ENCODE results near the gene EBF4.

Gene EBF4

DNA sequence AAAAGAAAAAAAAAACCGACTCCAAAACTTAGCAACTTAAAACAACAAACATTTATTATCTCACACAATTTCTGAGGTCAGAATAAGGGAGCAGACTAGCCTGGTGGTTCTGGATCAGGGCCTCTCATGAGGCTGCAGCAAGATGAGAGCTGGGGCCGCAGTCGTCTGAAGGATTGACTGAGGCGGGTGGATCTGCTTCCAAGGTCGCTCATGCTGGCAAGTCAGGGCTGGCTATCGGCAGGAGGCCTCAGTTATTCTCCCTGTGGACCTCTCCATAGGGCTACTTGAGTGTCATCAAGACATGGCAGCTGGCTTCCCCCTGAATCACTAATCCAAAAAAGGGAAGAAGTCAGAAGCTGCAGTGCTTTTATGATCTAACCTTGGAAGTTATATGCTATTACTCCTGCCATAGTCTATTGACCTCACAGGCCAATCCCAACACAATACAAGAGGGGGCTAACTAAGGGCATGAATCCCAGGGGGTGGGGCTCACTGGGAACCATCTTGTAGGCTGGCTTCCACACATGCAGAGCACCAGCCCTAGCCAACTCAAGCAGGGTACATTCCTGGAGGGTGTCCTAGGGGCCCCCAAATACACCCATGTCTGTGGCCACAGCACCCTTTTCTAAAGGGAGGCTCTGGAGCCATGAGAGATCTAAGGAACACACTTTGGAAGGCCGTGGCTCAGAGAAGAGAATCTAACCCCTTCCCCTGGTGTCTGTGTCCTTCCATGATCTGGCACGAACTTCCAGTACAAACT lies 11.3 kb downstream of the EBF4 start:
- no peak for DNase-seq

DNA sequence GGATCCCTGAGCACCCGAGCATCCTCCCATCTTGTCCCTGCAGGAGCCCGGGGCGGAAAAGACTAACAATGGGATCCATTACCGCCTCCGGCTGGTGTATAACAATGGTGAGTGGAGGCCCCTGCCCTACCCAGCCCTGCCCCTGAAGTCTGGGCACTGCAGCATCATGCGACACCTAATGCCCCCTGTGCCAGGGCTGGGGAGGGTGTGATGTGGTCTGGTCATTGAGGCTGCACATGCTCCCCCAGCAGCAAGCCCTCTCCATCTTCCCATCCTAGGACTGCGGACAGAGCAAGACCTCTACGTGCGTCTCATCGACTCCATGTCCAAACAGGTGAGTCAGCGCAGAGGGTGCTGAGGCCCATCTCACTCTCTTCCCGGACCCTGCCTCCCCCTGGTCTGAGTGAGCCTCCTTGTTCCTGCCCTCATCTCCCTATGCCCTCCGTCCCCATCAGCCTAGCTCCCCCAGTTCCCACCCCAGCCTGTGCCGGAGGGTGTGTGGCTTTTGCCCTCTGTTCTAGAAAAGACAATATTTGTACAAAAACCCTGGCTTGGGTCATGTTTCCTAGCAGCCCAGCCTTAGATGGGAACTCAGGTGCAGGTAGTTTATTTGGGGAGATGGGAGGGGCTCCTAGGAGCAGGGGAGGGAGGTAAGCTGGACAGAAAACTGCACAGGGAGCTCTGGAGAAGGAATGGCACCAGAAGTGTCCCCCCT lies 13.5 kb downstream of the EBF4 start:
- DNase-seq, result no peak

DNA sequence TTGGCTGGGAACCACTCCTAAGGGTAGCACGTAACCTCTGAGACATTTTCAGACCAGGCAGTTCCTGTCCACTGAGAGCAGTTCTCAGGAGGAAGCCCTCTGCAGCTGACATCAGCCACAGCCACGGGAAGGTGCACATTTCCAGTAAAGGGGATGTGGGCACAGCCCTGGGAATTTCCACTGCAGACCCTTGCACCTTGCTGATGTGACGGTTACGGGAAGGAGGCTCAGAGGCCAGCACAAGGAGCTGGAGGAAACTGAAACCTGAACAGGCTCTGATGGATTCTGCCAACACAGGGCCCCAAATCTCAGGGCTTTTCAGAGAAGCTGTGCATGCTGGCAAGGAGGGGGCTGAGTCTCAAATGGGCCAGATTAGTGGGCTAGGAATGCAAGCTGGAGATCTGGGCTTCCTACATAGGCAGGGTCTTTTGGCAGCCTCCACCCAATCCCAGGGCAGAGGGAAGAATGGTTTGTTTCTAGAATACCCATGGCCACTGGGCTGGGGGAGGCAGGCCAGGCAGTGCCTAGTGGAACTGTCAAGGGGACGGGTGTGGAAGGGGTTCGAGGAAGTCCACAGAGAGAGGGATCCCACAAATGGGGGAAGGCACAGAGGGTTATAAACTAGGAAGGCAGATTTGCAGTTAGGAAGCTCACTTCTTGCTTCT lies 14.2 kb downstream of the EBF4 start:
- no peak for DNase-seq

DNA sequence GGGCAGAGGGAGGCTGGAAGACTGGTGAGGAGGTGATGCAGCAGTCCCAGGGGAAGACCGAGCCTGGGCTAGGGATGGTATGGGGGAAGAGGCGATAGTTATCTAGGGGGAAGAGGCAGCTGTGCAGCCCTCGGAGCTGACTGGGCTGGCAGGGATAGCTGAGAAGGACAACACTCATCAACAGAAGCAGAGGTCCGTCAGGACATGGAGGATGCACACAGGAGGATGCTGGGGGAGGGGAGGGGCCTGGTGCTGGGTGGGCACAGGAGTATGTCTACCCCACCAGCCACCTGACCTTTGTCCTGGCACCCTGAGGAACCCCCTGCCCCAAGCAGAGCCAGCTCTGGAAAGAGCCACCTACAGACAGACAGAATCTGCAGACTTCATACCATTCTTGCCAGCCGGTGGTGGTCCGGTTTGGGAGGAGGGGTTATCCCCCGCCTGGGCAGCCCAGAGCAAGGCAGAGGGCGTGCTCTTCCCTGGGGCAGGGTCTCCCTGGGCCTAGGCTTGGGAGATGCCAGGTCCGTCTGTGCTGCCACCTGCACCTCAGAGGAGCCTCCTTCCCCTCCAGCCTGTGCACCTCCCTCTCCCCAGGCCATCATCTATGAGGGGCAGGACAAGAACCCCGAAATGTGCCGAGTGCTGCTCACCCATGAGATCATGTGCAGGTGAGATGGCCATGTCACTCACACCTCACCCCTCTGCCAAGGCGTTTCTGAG lies 14.9 kb downstream of the EBF4 start:
- no peak for DNase-seq

DNA sequence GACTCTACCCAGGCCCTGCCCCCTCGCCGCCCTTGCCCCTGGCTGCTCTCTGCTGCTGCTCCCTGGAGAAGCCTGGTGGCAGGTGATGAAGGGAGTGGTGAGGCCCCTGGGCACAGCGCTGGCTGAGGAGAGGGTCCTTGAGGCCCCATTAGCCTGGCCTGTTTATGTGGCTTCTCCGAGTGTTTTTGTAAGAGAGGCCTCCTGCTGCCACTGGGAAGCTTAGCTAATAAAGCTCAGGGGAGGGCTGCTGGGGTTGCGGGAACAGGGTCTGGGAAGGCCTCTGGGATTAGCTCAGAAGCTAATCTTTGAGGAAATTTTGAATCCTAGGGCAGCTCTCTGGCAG lies 15.5 kb downstream of the EBF4 start:
- no peak for DNase-seq

DNA sequence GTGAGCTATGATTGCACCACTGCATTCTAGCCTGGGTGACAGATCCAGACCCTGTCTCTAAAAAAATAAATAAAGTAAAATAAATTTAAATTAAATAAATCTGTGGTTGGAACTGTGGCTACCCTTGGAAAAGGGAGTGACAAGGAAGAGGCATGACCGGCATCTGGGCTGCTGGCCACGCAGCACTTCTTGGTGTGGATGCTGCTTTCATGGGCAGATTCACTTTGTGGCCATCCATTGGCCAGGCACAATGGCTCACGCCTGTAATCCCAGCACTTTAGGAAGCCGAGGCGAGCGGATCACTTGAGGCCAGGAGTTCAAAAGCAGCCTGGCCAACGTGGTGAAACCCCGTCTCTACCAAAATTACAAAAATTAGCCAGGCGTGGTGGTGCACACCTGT lies 16.1 kb downstream of the EBF4 start:
- no peak for DNase-seq

DNA sequence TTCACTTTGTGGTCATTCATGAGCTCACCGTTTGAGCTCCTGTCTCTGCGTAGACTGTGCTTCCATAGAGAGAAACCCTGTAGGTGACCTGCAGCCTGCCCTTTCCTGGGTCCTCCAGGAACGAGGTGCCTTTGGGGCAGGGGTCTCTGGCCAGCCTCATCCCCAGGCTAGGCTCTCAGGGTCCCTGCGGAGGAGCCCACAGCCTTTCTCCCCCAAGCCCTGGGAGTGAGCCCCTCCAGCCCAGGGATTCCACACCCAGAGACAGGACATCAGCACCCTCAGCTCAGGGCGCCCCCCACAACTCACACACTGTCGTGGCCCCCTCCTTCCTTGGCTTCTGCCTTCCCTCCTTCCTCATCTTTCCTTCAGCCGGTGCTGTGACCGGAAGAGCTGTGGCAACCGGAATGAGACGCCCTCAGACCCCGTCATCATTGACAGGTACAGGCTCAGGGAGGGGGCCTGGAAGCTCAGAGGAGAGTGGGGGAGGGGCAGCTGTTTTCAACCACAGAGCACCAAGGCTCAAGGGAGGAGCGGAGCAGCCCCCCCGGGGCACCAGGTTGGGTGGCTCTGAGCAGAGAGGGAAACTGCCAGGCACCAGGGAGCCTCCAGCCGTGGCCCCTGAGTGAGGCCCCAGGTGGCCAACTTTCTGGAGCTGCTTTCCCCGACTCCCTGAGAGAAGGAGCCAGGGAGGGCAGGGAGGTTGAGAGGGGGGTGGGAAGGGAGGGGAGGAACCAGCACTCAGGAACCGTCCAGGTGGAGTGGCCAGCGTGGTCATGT lies 16.8 kb downstream of the EBF4 start:
- no peak for DNase-seq

DNA sequence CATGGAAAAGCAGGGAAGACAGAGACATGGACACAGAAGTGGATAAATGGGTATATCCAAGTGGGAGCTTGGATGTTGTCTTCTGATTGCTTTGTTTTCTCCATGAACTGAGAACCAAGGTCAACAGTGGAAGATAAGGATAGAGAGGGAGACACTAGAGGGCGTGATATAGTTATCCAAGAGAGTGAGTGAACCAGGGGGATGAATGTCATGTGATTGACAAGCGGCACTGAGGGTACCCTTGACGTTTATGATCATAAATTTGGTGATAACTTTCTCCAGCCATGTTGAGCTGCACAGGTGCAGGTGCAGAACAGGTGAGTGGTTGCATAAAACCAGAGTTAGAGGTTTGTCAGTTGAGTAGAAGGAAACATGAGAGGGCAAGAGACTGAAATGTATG lies 20.7 kb downstream of the EBF4 start:
- no peak for DNase-seq

DNA sequence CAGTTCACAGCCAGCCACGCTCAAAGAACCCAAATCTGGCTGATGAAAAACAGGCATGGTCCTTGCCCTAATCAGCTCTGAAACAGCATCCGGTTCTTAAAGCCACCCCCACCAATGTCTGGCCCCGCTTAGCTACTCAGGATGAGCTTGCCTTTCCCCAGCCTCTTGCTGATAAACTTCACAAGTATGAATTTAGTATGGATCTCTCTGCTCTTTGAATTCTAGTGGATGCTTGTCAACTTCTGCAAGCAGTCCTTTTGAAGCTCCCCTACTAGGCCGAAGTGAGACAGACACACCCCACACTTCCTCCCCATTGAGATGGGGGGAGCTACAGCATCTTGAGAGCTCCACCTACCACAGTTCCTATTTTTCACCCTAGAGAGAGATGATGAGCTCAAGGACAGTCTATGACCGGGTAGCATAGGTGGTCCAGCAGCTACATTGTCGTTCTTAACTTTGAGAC lies 36.7 kb downstream of the EBF4 start:
- DNase-seq, result no peak

DNA sequence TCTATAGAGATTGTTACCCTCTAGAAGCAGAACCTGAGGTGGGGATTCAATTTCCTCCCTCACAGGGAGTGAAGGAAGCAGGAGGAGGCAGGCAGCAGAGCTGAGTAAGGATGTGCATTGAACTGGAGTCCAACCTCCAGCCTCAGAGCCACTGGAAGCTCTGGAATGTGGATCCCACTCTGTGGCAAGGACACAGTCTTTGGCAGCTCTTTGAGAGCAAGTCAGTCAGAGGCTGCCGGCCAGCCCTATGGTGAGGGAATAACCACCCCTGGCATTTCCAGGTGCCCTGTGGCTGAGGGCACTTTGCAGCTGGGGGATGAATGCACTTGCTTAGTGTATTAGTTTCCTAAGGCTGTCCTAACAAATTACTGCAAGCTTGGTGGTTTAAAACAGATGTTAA lies 37.2 kb downstream of the EBF4 start:
- no peak for DNase-seq

DNA sequence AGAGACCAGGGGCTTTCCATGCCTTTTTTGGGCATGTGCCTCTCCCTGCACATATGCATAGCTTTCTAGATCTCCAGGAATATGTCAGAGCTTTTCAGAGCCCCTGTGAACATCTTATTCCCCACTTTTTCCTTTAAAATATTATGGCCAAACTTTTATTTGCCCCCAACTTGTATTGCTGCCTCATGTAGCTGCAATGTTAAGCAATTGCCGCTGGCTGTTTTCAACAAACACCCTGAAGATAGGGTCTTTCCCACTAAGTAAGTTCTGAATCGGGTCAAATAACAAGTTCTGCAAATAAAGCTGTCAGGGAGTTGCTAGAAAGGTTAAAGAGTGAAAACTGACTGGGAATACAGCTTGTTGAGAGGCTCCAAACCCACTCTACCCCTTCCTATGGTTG lies 42.3 kb downstream of the EBF4 start:
- DNase-seq, result no peak

DNA sequence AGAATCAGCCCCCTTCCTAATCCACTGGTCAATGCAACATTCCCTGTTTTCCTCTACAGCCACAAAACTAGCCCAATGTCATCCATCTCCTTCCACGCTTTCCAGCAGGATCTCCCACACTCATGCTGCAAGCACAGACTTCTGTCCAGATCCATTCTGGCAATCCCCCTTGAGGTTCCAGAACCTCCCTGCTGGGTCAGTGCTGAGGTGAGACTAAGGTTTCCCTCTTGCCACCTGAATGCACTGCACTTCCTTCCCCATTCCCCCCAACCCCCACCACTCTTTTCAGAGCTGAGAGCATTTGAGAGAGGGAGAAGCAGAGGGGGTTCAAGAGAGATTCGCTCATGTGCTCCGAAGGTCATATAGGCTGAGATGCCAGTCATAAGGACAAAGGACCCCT lies 43.9 kb downstream of the EBF4 start:
- DNase-seq, result no peak

DNA sequence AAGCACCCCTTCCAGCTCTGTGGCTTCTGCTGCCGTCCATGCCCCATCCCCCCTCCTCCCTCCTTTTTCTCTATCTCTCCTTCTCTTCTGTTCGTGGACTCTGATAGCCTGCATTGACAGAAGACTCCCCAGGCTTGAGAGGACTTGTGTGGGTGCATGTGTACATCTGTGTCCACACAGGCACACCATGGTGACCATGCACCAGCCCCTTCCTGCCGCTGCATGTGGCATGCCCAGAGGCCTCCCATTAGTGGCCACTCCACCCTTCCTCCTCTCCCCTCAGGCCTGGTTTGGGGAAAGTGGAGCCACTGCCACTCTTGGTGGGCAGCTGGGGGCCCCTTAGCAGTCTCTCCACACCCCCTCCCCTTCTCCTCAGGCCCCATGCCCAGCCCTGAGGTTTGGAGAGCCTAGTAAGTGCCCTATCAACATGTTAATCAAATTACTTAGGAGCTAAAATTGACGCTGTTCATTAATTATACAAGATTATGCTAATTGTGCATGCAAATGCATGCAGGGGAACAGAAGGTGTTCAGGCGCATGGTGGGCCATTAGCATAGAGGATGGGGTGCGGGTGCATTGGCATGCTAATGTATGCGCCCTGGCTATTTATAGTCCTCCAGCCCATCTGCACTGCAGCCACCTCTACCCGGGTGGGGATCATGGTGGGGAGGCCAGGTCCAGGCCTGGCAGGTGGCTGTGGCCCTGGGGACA lies 45.9 kb downstream of the EBF4 start:
- DNase-seq, result no peak

DNA sequence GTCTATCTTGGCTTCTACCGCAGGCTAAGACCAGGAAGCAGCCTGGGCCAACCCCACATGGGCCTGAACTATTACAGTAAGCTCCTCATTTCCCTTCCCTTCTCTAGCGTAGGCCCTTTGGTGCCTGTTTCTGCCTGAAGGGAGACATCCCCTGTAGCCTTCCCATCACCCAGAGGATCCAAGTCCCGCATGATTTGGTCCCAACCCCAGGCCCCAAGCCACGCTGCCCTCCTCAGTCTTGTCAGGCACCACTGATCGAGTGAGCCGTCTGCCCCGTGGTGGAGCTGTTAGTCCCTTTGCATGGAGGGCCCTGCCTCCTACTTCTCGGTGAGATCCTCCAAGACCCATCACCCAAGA lies 46.4 kb downstream of the EBF4 start:
- no peak for DNase-seq

DNA sequence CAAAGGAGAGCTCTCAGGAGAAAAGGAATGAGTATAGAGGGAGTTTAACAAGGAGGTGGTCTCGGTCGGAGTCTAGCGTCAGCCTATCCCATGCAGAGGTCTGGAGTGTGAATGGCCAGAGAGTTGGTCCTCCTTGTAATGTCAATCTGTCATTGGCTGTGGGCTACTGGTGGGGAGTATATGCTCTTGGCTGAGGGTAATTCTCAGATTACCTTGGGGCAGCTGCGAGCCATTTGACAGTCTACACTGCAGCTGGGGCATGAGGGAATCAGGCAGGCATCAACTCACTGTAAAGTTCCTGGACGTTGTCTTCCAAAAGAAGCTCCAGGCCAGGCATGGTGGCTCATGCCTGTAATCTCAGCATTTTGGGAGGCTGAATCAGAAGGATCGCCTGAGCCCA lies 48.1 kb downstream of the EBF4 start:
- no peak for DNase-seq

DNA sequence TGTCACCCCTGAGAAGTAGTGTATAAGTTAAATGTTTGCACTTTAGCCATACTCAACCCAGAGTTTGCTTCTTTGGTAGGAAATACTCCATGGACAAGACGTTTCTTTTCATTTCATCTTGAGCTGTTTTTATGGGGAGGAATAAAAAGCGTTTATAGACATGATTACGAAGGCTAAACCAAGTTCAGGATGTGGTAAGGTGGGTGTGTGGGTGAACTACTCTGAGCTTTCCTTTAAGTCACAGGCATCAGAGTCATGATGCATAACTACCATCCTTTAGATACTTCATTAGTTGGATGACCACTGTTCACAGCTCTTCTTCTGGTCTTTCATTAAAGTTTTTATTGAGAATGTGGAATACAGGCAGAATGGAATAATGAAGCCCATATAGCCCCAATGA lies 48.9 kb downstream of the EBF4 start:
- DNase-seq, result no peak

DNA sequence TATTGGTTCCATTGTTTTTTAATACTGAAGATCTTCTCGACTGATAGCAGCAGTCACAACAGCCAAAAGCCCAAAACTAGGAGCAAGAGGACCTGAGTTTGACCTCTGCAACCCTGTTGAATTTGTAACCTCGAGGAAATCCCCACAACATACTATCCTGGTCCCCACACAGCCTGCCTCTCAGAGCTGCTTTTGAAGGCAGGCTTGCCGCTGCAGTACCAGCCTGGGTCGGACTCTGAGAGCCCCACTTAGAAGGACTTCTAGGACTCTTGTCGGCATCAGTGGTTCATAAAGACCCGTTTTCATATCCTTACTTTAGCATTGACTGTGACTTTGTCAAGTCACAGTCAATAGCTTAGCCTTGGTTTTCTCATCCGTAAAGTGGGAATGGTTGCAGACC lies 49.3 kb downstream of the EBF4 start:
- no peak for DNase-seq

DNA sequence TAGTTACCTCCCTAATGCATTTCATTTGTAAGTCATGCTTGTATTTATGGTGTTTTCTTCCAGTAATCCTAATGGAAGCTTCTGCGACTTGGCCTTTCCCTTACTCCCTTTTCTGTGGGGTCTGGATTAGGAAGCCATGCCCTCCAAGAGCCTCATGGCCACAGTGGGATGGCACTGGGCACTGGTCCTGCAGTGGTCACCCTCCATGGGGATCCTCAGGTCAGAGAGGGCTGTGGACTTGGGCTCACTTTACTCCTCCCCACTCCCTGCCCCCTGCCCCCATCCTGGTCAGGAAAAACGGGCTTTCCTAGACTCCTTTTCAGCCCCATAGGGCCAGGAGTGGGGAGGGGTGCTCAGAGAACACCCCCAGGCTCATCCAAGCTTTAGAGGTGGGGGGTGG lies 49.9 kb downstream of the EBF4 start:
- DNase-seq, result no peak

DNA sequence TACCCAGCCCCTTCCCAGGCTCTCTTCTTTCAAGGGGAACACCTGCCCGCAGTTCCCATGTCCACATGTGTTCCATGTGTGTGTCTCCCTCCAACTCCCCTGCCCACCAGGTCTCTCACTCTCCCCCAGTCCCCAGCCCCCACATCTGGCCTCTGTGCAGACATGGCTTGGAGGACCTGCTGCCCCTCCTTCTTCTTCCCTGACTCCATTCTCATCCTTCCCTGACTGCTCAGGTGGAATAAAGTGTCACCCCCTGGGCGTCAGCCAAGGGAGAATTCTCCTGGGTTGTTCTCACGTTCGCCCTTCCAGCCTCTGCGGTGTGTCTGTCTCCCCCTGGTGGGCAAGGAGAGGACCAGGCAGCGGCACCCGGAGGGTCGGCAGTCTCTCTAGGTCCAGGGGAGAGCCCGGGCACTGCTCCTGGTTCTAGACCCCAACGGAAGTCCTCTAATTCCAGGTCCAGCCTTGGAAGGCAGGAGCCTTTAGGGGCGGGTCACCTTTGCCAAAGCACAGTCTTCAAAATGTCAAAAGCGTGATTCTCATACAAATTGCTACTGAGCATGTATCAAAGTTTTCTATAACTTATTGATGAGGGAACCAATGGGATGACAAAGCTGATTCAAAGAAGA lies 50.5 kb downstream of the EBF4 start:
- peak; percentile 56 for DNase-seq

DNA sequence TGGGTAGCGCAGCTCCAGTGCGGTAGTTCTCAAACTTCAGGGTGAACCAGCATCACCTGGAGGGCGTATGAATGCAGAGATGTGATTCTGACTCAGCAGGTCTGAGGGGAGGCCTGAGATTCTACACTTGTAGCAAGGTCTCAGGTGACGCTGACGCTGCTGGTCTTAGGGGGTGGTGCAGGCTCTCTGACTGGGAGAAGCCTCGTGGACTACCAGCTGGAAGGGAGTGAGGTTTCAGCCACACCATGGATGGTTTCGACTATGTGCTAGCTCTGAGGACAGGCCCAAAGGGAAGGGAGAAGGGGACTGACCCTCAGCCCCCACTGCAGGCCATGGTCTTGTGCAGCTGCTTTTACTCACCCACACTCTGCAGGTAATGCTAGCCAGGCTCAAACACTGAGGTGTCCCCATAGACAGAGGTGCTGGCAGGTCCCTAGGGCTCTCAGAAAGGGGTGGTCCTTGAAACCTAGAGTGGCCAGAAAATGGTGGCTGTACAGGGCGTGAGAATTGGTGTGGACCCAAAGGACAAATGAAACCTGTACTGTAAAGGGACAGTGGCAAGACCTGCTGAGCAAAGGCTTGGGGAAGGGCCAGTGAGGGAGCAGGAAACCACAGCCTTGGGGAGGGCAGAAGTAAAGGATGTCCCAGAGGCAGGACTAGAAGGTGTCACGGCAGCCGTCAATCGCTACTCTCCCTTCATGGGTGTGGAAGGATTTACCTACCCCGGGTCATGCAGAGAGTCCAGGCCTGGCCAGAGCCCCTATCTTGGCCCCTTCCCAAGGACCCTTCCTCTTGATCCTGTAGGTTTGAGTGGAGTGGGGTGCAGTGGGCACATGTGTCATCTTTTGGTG lies 52.7 kb downstream of the EBF4 start:
- DNase-seq, result no peak
